GM06990 (cell line): ENCODE results near the gene PUM1.

Experiments used
- DNase-seq: peaks from one replicate; pipeline ENCODE4 v3.0.0-alpha.2; 2011; ENCODE audit not compliant: insufficient read length; ENCODE audit errors: extremely low read depth
- H3K27me3 ChIP-seq: replicated peaks from 2 replicates; pipeline ENCODE4 v1.6.0; 2011; ENCODE audit warnings: low read length; ENCODE audit not compliant: control insufficient read depth, insufficient read depth
- H3K36me3 ChIP-seq: 2 replicates; pipeline ENCODE4 v1.5.1; 2011; ENCODE audit warnings: low read length; ENCODE audit not compliant: control insufficient read depth, insufficient read depth
- H3K4me3 ChIP-seq: replicated peaks from 2 replicates; pipeline ENCODE4 v1.5.1; 2011; ENCODE audit warnings: low read depth, mild to moderate bottlenecking, control low read depth, low read length
- CTCF ChIP-seq: IDR thresholded peaks from 2 replicates; pipeline ENCODE4 v1.5.1; 2011; ENCODE audit warnings: low read length, control low read depth, mild to moderate bottlenecking, inconsistent platforms; ENCODE audit not compliant: insufficient read depth, poor library complexity, severe bottlenecking

PUM1 gene

DNA sequence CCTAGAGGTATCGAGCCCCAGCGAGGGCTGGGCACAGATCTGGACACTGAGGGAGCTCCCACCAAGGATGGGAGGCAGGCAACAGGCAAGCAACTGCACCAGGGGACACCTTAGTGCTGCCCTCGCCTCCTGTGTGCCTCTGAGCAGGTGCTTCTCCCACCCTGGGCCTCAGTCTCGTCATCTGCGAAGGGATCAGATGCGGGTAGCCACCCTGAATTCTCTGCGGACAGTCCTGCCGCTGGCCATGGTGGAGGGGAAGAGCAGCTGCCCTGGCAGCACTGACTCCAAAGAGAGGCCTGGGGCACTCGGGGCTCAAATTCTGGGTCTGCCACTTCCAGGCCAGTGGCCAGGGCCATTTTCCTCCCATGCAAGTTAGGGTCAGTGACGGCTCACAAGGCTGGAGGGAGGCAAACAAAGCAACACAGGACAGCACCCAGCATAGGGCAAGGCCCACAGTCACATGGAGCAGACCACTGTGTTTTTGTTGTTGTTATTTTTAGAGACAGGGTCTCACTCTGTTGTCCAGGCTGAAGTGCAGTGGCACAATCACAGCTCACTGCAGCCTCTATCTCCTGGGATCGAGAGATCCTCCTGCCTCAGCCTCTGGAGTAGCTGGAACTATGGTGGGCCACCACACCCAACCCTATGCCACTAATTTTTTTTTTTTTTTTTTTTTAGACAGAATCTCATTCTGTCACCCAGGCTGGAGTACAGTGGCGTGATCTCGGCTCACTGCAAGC, 149.9 kb downstream of the PUM1 start:
- Histone ChIP-seq H3K36me3 (no peaks in the 10 kb centered on the region), H3K27me3 (peaks cover 2% of the 10 kb centered on the region; the same call in 1 of the 2 replicates), H3K4me3 (no peak overlapping the region)
- no peak for DNase-seq
- TF ChIP-seq CTCF = no peak

GRCh38 chr1:30914931-30915330, 150.6 kb downstream of the PUM1 start:
- Histone ChIP-seq H3K27me3 (peaks cover 2% of the 10 kb centered on the region), H3K4me3 (no peak overlapping the region), H3K36me3 (no peaks in the 10 kb centered on the region)
- DNase-seq = no peak
- no peak for TF ChIP-seq CTCF

- DNase-seq = no peak
- no peak for TF ChIP-seq CTCF
- H3K27me3 ChIP-seq = peaks cover 2% of the 10 kb centered on the region
- H3K36me3 ChIP-seq = no peaks in the 10 kb centered on the region
- no peak overlapping the region for H3K4me3 ChIP-seq
Measured at GRCh38 chr1:30914587-30914922, 151.0 kb downstream of the PUM1 start.

DNA sequence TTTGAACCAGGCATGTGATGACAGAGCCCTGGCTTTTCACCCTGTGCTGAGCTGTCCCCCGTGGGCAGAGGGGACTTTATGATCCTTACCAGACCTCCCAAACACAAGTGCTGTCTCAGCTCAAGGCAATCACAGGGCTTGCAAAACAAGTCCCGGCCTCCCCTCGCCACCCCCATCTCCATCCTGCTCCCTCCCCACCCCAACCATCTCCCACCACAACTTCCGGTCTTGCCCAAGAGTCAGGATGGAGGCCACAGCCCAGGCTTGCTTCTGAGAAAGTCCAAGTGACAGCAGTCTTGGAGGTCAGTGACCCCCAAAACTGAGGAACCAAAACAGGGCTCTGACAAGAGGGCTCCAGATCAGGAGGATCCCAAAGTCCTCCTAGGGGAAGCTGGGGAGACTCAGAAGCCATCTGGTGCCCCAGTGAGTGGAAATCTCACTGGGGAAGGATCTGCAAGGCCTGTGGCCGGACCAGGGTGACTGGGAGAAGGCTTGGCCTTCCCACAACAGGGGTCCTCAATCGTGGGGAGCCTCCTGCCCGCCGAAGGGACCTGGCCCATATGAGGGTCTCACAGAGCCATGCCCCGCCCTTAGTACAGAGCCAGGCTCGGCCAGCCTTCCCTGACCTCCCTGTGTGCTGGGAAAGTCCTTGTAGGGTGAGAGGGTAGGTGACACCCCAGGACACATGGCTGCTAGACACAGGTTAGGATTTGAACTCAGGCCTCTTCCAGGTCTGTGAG, 152.4 kb downstream of the PUM1 start:
- DNase-seq = no peak
- no peaks in the 10 kb centered on the region for H3K36me3 ChIP-seq
- TF ChIP-seq CTCF = no peak
- no peak overlapping the region for H3K4me3 ChIP-seq
- peaks cover 4% of the 10 kb centered on the region for H3K27me3 ChIP-seq

DNA sequence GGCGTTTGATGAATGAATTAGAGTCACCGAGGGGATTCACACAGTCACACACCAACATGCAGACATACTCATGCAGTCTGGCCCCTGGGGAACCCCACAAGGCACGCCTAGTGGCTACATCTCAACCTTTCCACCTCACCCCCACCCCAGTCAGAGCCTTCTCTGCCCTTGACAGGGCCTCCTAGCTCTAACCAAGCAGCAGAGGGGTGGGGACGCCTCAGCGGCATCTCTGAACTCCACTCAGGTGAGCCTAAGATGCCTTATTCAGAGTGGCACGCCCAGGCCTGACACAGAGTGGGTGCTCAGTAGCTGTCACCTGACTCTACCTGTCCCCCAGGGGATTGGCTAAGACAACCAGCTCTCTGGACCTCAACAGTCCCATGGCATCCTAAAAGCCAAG, 153.3 kb downstream of the PUM1 start:
- Histone ChIP-seq H3K36me3 (no peaks in the 10 kb centered on the region), H3K27me3 (peaks cover 6% of the 10 kb centered on the region), H3K4me3 (no peak overlapping the region)
- no peak for DNase-seq
- no peak for TF ChIP-seq CTCF
